H9 (cell line): ENCODE results near the gene CCNO. TPM values are rescaled to one million over a fixed set of nuclear protein-coding genes. Genes with fewer than 3 reads are reported as not detected.

Experiments used
- DNase-seq: peaks from one replicate; pipeline ENCODE4 v3.0.0-alpha.2; 2017
- H2AFZ ChIP-seq: one replicate; pipeline ENCODE4 v1.6.1; 2013; ENCODE audit warnings: mild to moderate bottlenecking, low read length, control low read depth, moderate library complexity
- H2AK5ac ChIP-seq: 2 replicates; pipeline ENCODE4 v1.6.1; 2013; ENCODE audit warnings: low read length, control low read depth, mixed read lengths; ENCODE audit not compliant: insufficient read length
- H2BK120ac ChIP-seq: one replicate; pipeline ENCODE4 v1.6.1; 2013; ENCODE audit warnings: low read depth, mild to moderate bottlenecking, low read length, control low read depth, inconsistent platforms; ENCODE audit not compliant: poor library complexity, severe bottlenecking
- H2BK12ac ChIP-seq: 2 replicates; pipeline ENCODE4 v1.6.1; 2013; ENCODE audit warnings: low read length, control low read depth, mixed read lengths, low read depth; ENCODE audit not compliant: insufficient read length
- H2BK15ac ChIP-seq: 2 replicates; pipeline ENCODE4 v1.6.1; 2013; ENCODE audit warnings: low read depth, low read length, control low read depth
- H2BK20ac ChIP-seq: one replicate; pipeline ENCODE4 v1.6.1; 2013; ENCODE audit warnings: low read depth, mild to moderate bottlenecking, low read length, control low read depth, inconsistent platforms; ENCODE audit not compliant: poor library complexity, severe bottlenecking
- H2BK5ac ChIP-seq: 2 replicates; pipeline ENCODE4 v1.6.1; 2013; ENCODE audit warnings: low read length, control low read depth, mixed read lengths; ENCODE audit not compliant: insufficient read length
- H3K14ac ChIP-seq: 2 replicates; pipeline ENCODE4 v1.6.1; 2013; ENCODE audit warnings: low read length, control low read depth; ENCODE audit not compliant: insufficient read depth
- H3K18ac ChIP-seq: 2 replicates; pipeline ENCODE4 v1.6.1; 2013; ENCODE audit warnings: low read depth, mild to moderate bottlenecking, mixed read lengths, low read length, control low read depth; ENCODE audit not compliant: insufficient read length
- H3K23ac ChIP-seq: 2 replicates; pipeline ENCODE4 v1.6.1; 2013; ENCODE audit warnings: low read length, control low read depth, mixed read lengths, low read depth; ENCODE audit not compliant: insufficient read length
- H3K23me2 ChIP-seq: 2 replicates; pipeline ENCODE4 v1.6.1; 2013; ENCODE audit warnings: low read depth, mild to moderate bottlenecking, mixed read lengths, low read length, control low read depth; ENCODE audit not compliant: insufficient read length, poor library complexity, severe bottlenecking
- H3K27ac ChIP-seq: 2 replicates; pipeline ENCODE4 v1.5.1; 2013; ENCODE audit warnings: low read length, control low read depth, mixed read lengths, low read depth; ENCODE audit not compliant: insufficient read length
- H3K27me3 ChIP-seq: 2 replicates; pipeline ENCODE4 v1.6.1; 2013; ENCODE audit warnings: low read length, control low read depth, inconsistent platforms; ENCODE audit not compliant: insufficient read depth
- H3K4ac ChIP-seq: 2 replicates; pipeline ENCODE4 v1.6.1; 2013; ENCODE audit warnings: low read depth, mild to moderate bottlenecking, control low read depth, inconsistent platforms, low read length, moderate library complexity
- H3K4me1 ChIP-seq: 2 replicates; pipeline ENCODE4 v1.6.1; 2013; ENCODE audit warnings: low read length, control low read depth, inconsistent platforms; ENCODE audit not compliant: insufficient read depth
- H3K4me2 ChIP-seq: 2 replicates; pipeline ENCODE4 v1.6.1; 2013; ENCODE audit warnings: low read length, control low read depth, mixed read lengths; ENCODE audit not compliant: insufficient read length, insufficient read depth
- H3K56ac ChIP-seq: 2 replicates; pipeline ENCODE4 v1.6.1; 2013; ENCODE audit warnings: low read depth, mild to moderate bottlenecking, mixed read lengths, low read length, control low read depth; ENCODE audit not compliant: insufficient read length
- H3K79me1 ChIP-seq: 2 replicates; pipeline ENCODE4 v1.6.1; 2013; ENCODE audit warnings: low read depth, mild to moderate bottlenecking, moderate library complexity, low read length, control low read depth, inconsistent platforms; ENCODE audit not compliant: insufficient read depth, poor library complexity, severe bottlenecking
- H3K79me2 ChIP-seq: 2 replicates; pipeline ENCODE4 v1.6.1; 2013; ENCODE audit warnings: low read length, control low read depth, inconsistent platforms; ENCODE audit not compliant: insufficient read depth
- H3K9ac ChIP-seq: 2 replicates; pipeline ENCODE4 v1.6.1; 2013; ENCODE audit warnings: low read length, control low read depth, mixed read lengths; ENCODE audit not compliant: insufficient read length; ENCODE audit errors: extremely low read depth
- H3K9me3 ChIP-seq: one replicate; pipeline ENCODE4 v1.6.1; 2013; ENCODE audit warnings: low read depth, low read length, inconsistent platforms; ENCODE audit not compliant: control insufficient read depth
- H3T11ph ChIP-seq: one replicate; pipeline ENCODE4 v1.6.1; 2013; ENCODE audit warnings: mild to moderate bottlenecking, low read length, control low read depth, inconsistent platforms
- H4K20me1 ChIP-seq: one replicate; pipeline ENCODE4 v1.6.1; 2013; ENCODE audit not compliant: control insufficient read depth, insufficient read length, insufficient read depth
- H4K5ac ChIP-seq: 2 replicates; pipeline ENCODE4 v1.6.1; 2013; ENCODE audit warnings: low read depth, mild to moderate bottlenecking, mixed read lengths, low read length, control low read depth; ENCODE audit not compliant: insufficient read length
- H4K8ac ChIP-seq: replicated peaks from 2 replicates; pipeline ENCODE4 v1.6.1; 2013; ENCODE audit warnings: low read length, control low read depth, mixed read lengths, low read depth; ENCODE audit not compliant: insufficient read length
- H4K91ac ChIP-seq: 2 replicates; pipeline ENCODE4 v1.6.1; 2013; ENCODE audit warnings: low read depth, mild to moderate bottlenecking, moderate library complexity, mixed read lengths, low read length, control low read depth; ENCODE audit not compliant: insufficient read length
- H3K27ac Mint-ChIP-seq, 3 experiments: 2 replicates in 2 of 3; 3 replicates in 1 of 3; pipeline ENCODE4 v1.8.0; 2020 to 2021; ENCODE audit warnings: mixed read lengths in 3 of 3, mild to moderate bottlenecking in 1 of 3, moderate library complexity in 1 of 3
- H3K27me3 Mint-ChIP-seq: 2 replicates; pipeline ENCODE4 v1.8.0; 2021; ENCODE audit warnings: low read depth, mild to moderate bottlenecking, moderate library complexity, mixed read lengths
- H3K36me3 Mint-ChIP-seq, 3 experiments: 2 replicates in 2 of 3; 3 replicates in 1 of 3; pipeline ENCODE4 v1.8.0; 2020 to 2021; ENCODE audit warnings: low read depth in 3 of 3, mixed read lengths in 3 of 3; ENCODE audit not compliant: insufficient read depth in 1 of 3
- H3K4me1 Mint-ChIP-seq, 2 experiments: 2 replicates each; pipeline ENCODE4 v1.8.0; 2020; ENCODE audit warnings: mixed read lengths in 2 of 2
- H3K4me3 Mint-ChIP-seq, 2 experiments: 2 replicates in 1 of 2; 3 replicates in 1 of 2; pipeline ENCODE4 v1.8.0; 2020 to 2021; ENCODE audit warnings: mild to moderate bottlenecking in 2 of 2, mixed read lengths in 2 of 2, moderate library complexity in 1 of 2
- H3K9me3 Mint-ChIP-seq, 2 experiments: 2 replicates in 1 of 2; 3 replicates in 1 of 2; pipeline ENCODE4 v1.8.0; 2020; ENCODE audit warnings: mild to moderate bottlenecking in 2 of 2, mixed read lengths in 2 of 2, moderate library complexity in 1 of 2
- WGBS: extraction: QIAGEN DNeasy Blood & Tissue Kit; methylation state at CpG from one replicate; pipeline ENCODE4 v1.1.7; 2013; ENCODE audit warnings: missing lambda C conversion rate, low lambda C conversion rate, mixed read lengths; ENCODE audit not compliant: insufficient read length; ENCODE audit errors: extremely low coverage; 5-methylcytosine and 5-hydroxymethylcytosine counted together
- total RNA-seq: library from RNA; stranded (reverse); gene quantifications from 2 replicates; pipeline ENCODE4 v1.2.1, GENCODE V29; 2021
- TF ChIP-seq, protein P1 (sequence below): fragments of 200-600 bp; sonication (generic); conservative IDR thresholded peaks from 3 replicates; pipeline ENCODE4 v1.8.0; 2021; ENCODE audit warnings: antibody characterized with exemption, mild to moderate bottlenecking

Gene CCNO
- total RNA-seq, 1 experiment from 2014 or later: 0.24 TPM

DNA sequence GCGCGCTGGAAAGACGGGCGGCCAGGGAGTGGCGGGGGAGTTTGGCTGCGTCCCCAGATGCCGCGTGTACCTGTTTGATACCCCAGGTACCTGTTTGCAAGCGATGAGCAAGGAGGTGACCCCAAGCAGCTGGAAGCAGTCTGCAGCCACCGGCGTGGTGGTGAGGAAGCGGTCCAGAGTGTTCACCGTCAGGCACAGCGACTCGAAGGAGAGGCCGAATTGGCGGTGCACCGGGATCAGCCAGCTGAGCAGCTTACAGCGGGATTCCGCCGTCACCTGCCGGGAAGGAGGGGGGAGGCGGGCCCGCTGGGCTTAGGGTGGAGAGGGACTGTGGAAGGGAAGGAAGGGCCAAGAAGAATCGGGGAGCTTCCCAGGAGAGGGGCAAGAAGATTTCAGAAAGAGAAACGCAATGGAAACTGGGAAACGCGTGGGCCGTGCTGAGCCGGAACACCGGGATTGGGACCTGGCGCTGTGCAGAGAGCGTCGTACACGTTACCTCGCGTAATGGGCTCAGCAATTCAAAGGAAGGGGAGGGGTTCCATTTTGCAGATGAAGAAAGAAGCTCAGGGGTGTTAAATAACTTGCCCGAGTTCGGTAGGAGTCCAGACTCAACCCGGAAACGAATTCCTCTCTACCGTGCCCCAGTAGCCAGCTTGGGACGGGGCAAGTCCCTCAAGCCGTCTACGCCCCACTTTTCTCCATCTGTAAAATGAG, 980 bp downstream of the CCNO start:
- TF ChIP-seq, protein P1, sequence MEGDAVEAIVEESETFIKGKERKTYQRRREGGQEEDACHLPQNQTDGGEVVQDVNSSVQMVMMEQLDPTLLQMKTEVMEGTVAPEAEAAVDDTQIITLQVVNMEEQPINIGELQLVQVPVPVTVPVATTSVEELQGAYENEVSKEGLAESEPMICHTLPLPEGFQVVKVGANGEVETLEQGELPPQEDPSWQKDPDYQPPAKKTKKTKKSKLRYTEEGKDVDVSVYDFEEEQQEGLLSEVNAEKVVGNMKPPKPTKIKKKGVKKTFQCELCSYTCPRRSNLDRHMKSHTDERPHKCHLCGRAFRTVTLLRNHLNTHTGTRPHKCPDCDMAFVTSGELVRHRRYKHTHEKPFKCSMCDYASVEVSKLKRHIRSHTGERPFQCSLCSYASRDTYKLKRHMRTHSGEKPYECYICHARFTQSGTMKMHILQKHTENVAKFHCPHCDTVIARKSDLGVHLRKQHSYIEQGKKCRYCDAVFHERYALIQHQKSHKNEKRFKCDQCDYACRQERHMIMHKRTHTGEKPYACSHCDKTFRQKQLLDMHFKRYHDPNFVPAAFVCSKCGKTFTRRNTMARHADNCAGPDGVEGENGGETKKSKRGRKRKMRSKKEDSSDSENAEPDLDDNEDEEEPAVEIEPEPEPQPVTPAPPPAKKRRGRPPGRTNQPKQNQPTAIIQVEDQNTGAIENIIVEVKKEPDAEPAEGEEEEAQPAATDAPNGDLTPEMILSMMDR: no peak
- peak; percentile 63 for DNase-seq
- Histone ChIP-seq H3K79me1 (no peaks in the 10 kb centered on the region), H3K18ac (no peak overlapping the region), H3K4me2 (peak overlapping the region; percentile 95), H3K9me3 (no peaks in the 10 kb centered on the region), H2BK15ac (no peak overlapping the region), H2BK5ac (no peak overlapping the region), H2BK120ac (no peak overlapping the region), H3K27me3 (peaks cover 74% of the 10 kb centered on the region), H4K8ac (no peak overlapping the region), H2AFZ (no peak overlapping the region), H3K23me2 (peaks cover 22% of the 10 kb centered on the region), H3K9ac (no peak overlapping the region), H3K27ac (no peak overlapping the region), H4K20me1 (peaks cover 4% of the 10 kb centered on the region), H4K91ac (no peak overlapping the region), H3T11ph (no peak overlapping the region), H3K79me2 (no peaks in the 10 kb centered on the region), H3K14ac (no peak overlapping the region), H3K4ac (no peak overlapping the region), H4K5ac (no peak overlapping the region), H2AK5ac (no peak overlapping the region), H3K4me1 (no peaks in the 10 kb centered on the region), H2BK20ac (no peak overlapping the region), H3K23ac (no peak overlapping the region), H2BK12ac (no peak overlapping the region), H3K56ac (no peak overlapping the region)
- WGBS: no CpG with 5 or more reads among the region's 45 CpGs
- H3K4me3 Mint-ChIP-seq: peak overlapping the region; percentile 74 to 92
- peaks cover 3 to 11% of the 10 kb centered on the region in 2 experiments for H3K9me3 Mint-ChIP-seq
- H3K27me3 Mint-ChIP-seq: peaks cover 98% of the 10 kb centered on the region
- peaks cover 0 to 2% (median 0%) of the 10 kb centered on the region in 3 experiments; a peak in 2 of 7 replicates for H3K36me3 Mint-ChIP-seq
- peaks cover 31 to 45% of the 10 kb centered on the region in 2 experiments for H3K4me1 Mint-ChIP-seq
- no peak overlapping the region for H3K27ac Mint-ChIP-seq
